Gastrocnemius medialis (tissue), 4 donors: ENCODE data around the gene TPRG1L.
A peak's percentile ranks its signal among the peaks of the same experiment; 100 is the strongest.

ENCODE experiments used
- CTCF ChIP-seq, 5 experiments: fragments of 450-650 bp in 3 of 5; fragments of 200-600 bp in 2 of 5; sonication (generic) in 2 of 5; IDR thresholded peaks in 4 of 5; conservative IDR thresholded peaks in 1 of 5; 1 replicate in 4 of 5; 2 replicates in 1 of 5; pipeline ENCODE4 v1.5.1; 2016 to 2019; ENCODE audit warnings: antibody characterized with exemption in 5 of 5, mild to moderate bottlenecking in 3 of 5, moderate library complexity in 3 of 5
- POLR2A ChIP-seq, 2 donors: fragments of 450-650 bp; IDR thresholded peaks; one replicate each; pipeline ENCODE4 v1.6.1; 2017; ENCODE audit warnings: antibody characterized with exemption in 2 of 2, mild to moderate bottlenecking in 2 of 2, moderate library complexity in 2 of 2

DNA sequence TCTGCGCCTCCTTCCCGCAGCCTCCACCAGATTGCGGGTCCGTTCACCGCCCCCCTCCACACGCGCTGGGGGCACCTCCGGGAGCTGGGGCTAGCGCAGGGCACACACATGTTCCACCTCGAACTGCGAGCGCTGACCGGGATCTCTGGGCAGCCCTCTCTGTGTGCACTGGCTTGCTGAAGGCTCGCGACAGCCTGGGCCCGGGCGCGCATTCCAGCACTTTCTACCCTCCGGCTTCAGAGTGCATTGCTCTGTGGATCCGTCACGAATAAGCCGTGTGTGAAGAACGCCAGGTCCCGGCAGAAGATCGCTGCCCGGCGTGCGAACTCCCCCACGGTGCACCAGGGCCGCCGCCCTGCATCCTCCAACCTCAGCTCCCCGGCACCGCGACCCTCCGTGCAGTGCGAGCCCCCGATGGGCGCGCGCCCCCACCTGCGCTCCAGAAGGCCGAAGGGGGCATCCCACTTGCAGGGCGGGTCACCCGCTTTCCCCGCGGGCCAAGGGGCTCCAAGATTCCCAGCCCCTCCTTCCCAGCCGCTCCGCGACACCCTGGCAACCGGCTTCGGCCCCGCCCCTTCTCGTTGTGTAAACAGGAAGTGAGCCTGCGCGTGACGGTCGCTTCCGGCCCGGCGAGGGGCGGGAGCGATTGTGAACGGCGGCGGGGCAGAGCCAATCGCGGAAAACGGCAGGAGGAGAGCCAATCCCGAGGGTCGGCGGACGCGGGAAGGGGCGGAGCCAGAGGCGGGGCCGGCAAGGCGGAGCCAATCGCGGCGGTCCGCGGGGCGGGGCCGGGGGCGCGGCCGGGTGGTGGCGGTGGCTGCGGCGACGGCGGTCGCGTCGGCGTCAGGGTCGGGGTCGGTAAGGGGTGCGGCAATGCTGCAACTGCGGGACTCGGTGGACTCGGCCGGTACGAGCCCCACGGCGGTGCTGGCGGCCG is at the start of gene TPRG1L:
- TF ChIP-seq CTCF (IDR thresholded peaks at IDR 0.05 in 4 of 5, conservative IDR thresholded peaks at IDR 0.05 in 1 of 5) (no peak), POLR2A (IDR thresholded peaks at IDR 0.05) (peak; percentile 49 to 67)
